Central memory CD8-positive, alpha-beta T cell (primary cell): ENCODE results near the gene IQCB1.
"Not testable (repeated sequence)": the region's sequence is repeated elsewhere in the genome, so short reads cannot be mapped to it uniquely, and the experiment has no call there.

ENCODE experiments used
- ATAC-seq: fragments of 150-1000 bp; cut with Tn5 transposase; replicated peaks from 2 replicates; pipeline ENCODE4 v1.10.0; 2022; ENCODE audit warnings: mild to moderate bottlenecking, moderate FRiP score, moderate number of reproducible peaks; ENCODE audit not compliant: poor library complexity, severe bottlenecking; ENCODE audit errors: extremely low read depth
- DNase-seq, 2 donors: peaks; one replicate each; pipeline ENCODE4 v3.0.0; 2021; ENCODE audit warnings: low spot score in 2 of 2
- H3K27ac Mint-ChIP-seq: one replicate; pipeline ENCODE4 v1.8.0; 2022; ENCODE audit warnings: low read depth, mild to moderate bottlenecking, moderate library complexity, mixed read lengths
- H3K27me3 Mint-ChIP-seq: one replicate; pipeline ENCODE4 v1.8.0; 2022; ENCODE audit warnings: mixed read lengths
- H3K36me3 Mint-ChIP-seq: one replicate; pipeline ENCODE4 v1.8.0; 2022; ENCODE audit warnings: mild to moderate bottlenecking, moderate library complexity, mixed read lengths; ENCODE audit not compliant: insufficient read depth
- H3K4me1 Mint-ChIP-seq: one replicate; pipeline ENCODE4 v1.8.0; 2022; ENCODE audit warnings: mixed read lengths
- H3K4me3 Mint-ChIP-seq: one replicate; pipeline ENCODE4 v1.8.0; 2022; ENCODE audit warnings: mild to moderate bottlenecking, moderate library complexity, mixed read lengths
- H3K9me3 Mint-ChIP-seq: one replicate; pipeline ENCODE4 v1.8.0; 2022; ENCODE audit warnings: mixed read lengths

IQCB1 gene

DNA sequence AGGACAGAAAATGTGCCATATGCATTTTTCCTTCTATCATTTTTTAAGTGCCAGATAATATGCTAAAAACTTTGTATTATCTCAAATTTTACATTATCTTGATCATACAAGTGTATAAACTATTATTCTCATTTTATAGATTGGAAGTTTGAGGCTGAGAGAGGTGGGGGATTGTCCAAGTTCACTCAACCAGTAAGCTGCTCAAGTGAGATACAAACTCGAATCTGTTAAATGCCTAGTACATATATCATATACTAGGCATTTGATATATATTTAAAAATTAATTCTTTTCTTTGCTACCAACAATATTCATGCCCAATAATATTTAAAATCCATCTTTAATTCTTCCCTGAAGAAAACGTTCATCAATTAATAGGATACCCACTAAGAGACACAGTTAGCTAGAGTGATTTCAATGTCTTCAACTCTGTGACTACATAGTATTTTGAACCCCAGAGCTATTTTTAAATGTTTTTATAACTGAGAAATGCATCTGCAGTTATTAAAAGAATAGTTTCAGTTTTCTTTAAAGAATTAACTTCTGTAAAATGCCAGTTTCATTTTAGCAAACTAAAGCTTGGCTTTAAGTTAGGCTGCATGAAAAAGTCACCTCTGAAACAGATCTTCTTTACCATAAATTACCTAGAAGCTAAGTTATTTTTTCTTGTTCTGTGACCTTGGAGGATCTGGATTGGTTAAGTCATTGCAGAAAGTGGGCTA lies 40.4 kb downstream of the IQCB1 start:
- Mint-ChIP-seq H3K27ac (no peak overlapping the region), H3K9me3 (no peaks in the 10 kb centered on the region), H3K36me3 (peaks cover 18% of the 10 kb centered on the region), H3K4me1 (no peaks in the 10 kb centered on the region), H3K4me3 (no peak overlapping the region), H3K27me3 (no peaks in the 10 kb centered on the region)
- DNase-seq (no peak), ATAC-seq (no peak)

DNA sequence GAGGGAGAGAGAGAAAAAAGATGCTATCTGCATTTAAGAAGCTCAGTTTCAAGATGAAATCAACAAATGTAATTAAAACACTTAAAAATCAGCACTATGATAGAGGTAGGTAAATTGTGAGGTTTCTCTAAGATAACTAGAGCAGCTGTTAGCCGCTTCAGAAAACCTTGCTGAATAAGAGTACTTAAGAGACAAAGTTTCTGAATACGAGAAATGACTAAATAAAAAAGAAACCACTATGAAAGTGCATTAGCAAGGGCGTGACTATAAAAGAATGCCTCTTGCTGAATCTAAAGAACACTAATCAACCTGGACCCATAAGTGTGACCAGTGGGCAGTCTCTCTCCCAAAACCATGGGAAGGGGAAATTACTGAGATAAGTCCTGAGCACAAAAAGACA lies 41.8 kb downstream of the IQCB1 start:
- Mint-ChIP-seq H3K4me3 (no peak overlapping the region), H3K9me3 (no peaks in the 10 kb centered on the region), H3K27ac (no peak overlapping the region), H3K36me3 (peaks cover 30% of the 10 kb centered on the region), H3K27me3 (no peaks in the 10 kb centered on the region), H3K4me1 (no peaks in the 10 kb centered on the region)
- no peak for DNase-seq
- ATAC-seq = no peak

DNA sequence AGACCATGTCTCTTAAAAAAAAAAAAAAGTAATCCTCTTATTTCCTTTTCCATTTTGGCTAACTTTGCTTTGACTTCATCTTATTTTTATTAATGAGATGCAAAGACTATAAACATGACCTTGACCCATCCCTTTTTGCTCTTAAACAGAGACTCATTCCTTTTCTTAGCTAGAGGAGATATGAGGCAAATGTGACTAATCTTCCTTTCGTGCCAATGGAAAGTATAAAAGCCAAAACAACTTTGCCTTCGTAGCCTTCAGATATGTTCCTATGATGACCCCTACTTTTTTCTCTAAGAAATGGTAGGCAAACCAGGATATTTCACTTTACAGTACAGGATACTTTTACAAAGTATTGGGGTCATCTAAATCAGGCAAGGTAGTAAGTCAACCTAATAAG lies 48.4 kb downstream of the IQCB1 start:
- no peak for ATAC-seq
- DNase-seq = no peak
- peaks cover 46% of the 10 kb centered on the region for H3K36me3 Mint-ChIP-seq
- H3K9me3 Mint-ChIP-seq = no peaks in the 10 kb centered on the region
- H3K4me1 Mint-ChIP-seq = no peaks in the 10 kb centered on the region
- no peaks in the 10 kb centered on the region for H3K27me3 Mint-ChIP-seq
- H3K4me3 Mint-ChIP-seq = no peak overlapping the region
- peak overlapping the region; percentile 36 for H3K27ac Mint-ChIP-seq

DNA sequence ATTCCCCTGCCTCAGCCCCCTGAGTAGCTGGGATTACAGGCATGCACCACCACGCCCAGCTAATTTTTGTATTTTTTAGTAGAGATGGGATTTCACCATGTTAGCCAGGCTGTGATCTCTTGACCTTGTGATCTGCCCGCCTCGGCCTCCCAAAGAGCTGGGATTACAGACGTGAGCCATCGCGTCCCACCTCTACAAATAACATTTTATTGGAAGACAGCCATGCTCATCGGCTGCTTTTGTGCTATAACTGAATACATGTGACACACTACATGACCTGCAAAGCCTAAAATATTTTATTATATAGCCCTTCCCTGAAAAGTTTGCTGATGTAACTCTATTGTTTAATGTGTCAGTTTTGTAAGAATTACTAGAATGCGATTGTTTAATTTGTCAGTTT lies 52.1 kb downstream of the IQCB1 start:
- not testable (repeated sequence) for ATAC-seq, H3K4me1 Mint-ChIP-seq, H3K9me3 Mint-ChIP-seq, DNase-seq, H3K27me3 Mint-ChIP-seq, H3K4me3 Mint-ChIP-seq
- Mint-ChIP-seq H3K36me3 (peaks cover 52% of the 10 kb centered on the region), H3K27ac (peak overlapping the region; percentile 5)

GRCh38 chr3:121781611-121782010 lies 53.2 kb downstream of the IQCB1 start:
- Mint-ChIP-seq H3K4me3 (no peak overlapping the region), H3K9me3 (no peaks in the 10 kb centered on the region), H3K36me3 (peaks cover 49% of the 10 kb centered on the region), H3K27ac (no peak overlapping the region), H3K4me1 (no peaks in the 10 kb centered on the region), H3K27me3 (no peaks in the 10 kb centered on the region)
- no peak for DNase-seq
- no peak for ATAC-seq

- ATAC-seq, H3K4me1 Mint-ChIP-seq, H3K9me3 Mint-ChIP-seq, H3K27ac Mint-ChIP-seq, H3K4me3 Mint-ChIP-seq, DNase-seq, H3K27me3 Mint-ChIP-seq: not testable (repeated sequence)
- peaks cover 53% of the 10 kb centered on the region for H3K36me3 Mint-ChIP-seq
Observed at GRCh38 chr3:121775095-121775494, 59.8 kb downstream of the IQCB1 start.

DNA sequence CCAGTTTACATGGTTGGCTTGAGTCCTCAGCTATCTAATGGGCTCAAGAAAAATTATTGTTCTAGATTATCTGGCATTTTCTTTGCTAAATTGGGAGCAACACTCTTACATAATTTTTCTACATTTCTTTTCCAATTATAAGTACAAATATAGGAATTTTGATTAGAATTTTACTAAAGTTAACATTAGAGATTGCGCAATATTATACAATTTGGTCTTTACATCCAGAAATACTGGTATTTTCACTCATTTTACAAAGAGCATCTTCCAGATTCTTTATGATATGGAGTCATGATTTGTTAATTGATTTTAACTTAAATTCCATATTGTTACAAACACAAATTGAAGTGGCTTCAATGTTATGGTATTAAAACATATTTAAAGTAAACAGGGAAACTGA lies 65.6 kb downstream of the IQCB1 start:
- ATAC-seq (no peak), DNase-seq (no peak)
- H3K36me3 Mint-ChIP-seq = peaks cover 35% of the 10 kb centered on the region
- H3K27ac Mint-ChIP-seq = no peak overlapping the region
- H3K27me3 Mint-ChIP-seq = no peaks in the 10 kb centered on the region
- no peaks in the 10 kb centered on the region for H3K9me3 Mint-ChIP-seq
- H3K4me3 Mint-ChIP-seq = no peak overlapping the region
- H3K4me1 Mint-ChIP-seq = no peaks in the 10 kb centered on the region

- DNase-seq (no peak), ATAC-seq (no peak)
- no peak overlapping the region for H3K27ac Mint-ChIP-seq
- H3K9me3 Mint-ChIP-seq = no peaks in the 10 kb centered on the region
- H3K36me3 Mint-ChIP-seq = peaks cover 27% of the 10 kb centered on the region
- H3K27me3 Mint-ChIP-seq = no peaks in the 10 kb centered on the region
- H3K4me3 Mint-ChIP-seq = no peak overlapping the region
- H3K4me1 Mint-ChIP-seq = no peaks in the 10 kb centered on the region
Observed at GRCh38 chr3:121768452-121768851, 66.4 kb downstream of the IQCB1 start.

DNA sequence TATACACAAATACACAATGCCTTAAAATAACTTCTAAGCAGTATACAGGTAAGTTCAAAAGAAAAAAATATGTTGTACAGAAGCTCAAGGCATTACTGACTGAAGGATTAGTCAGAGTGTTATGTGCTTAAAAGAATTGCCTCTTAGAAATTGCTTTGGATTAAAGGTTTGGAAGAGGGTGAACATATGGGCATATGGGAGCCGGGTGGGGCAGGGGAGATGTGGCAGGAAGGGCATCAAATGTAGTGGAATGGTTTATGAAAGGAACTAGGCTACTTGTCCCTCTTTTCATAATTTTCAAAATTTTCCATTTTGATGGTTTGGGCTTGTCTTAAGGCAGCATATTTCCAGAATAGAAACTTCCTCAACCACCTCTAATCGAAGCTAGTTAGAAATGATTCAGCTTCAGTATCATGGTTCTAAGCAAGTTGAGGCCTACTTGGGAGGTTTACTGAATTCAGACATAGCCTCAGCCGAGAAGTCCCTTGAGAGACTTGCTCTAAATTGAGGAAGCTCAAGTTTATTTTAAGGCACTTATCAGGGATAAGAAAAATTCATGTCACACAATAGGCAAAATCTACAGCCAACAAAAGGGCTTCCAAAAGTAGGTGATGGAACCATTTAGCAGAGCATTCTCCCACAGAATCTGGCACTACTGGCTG lies 75.2 kb downstream of the IQCB1 start:
- no peaks in the 10 kb centered on the region for H3K36me3 Mint-ChIP-seq
- no peak for DNase-seq
- H3K9me3 Mint-ChIP-seq = no peaks in the 10 kb centered on the region
- no peak overlapping the region for H3K4me3 Mint-ChIP-seq
- H3K27me3 Mint-ChIP-seq = no peaks in the 10 kb centered on the region
- no peak overlapping the region for H3K27ac Mint-ChIP-seq
- H3K4me1 Mint-ChIP-seq = no peaks in the 10 kb centered on the region
- ATAC-seq = no peak

GRCh38 chr3:121758727-121759450 lies 76.0 kb downstream of the IQCB1 start:
- Mint-ChIP-seq H3K9me3 (no peaks in the 10 kb centered on the region), H3K27ac (no peak overlapping the region), H3K4me3 (no peak overlapping the region), H3K27me3 (no peaks in the 10 kb centered on the region), H3K36me3 (no peaks in the 10 kb centered on the region), H3K4me1 (no peaks in the 10 kb centered on the region)
- DNase-seq = no peak
- ATAC-seq = no peak

- no peak overlapping the region for H3K27ac Mint-ChIP-seq
- H3K4me3 Mint-ChIP-seq = no peak overlapping the region
- no peaks in the 10 kb centered on the region for H3K9me3 Mint-ChIP-seq
- H3K4me1 Mint-ChIP-seq = no peaks in the 10 kb centered on the region
- H3K27me3 Mint-ChIP-seq = peaks cover 1% of the 10 kb centered on the region
- H3K36me3 Mint-ChIP-seq = no peaks in the 10 kb centered on the region
- no peak for ATAC-seq
- DNase-seq = no peak
Observed at GRCh38 chr3:121757812-121758545, 76.9 kb downstream of the IQCB1 start.

- no peak overlapping the region for H3K4me3 Mint-ChIP-seq
- no peaks in the 10 kb centered on the region for H3K9me3 Mint-ChIP-seq
- no peaks in the 10 kb centered on the region for H3K36me3 Mint-ChIP-seq
- ATAC-seq (no peak), DNase-seq (no peak)
- H3K4me1 Mint-ChIP-seq = no peaks in the 10 kb centered on the region
- H3K27me3 Mint-ChIP-seq = peaks cover 9% of the 10 kb centered on the region
- no peak overlapping the region for H3K27ac Mint-ChIP-seq
Observed at GRCh38 chr3:121757087-121757811, 77.6 kb downstream of the IQCB1 start.
